H1 (cell line): Measurements from ENCODE around the gene DNAJB5. TPM values are rescaled to one million over a fixed set of nuclear protein-coding genes. Genes with fewer than 3 reads are reported as not detected.

Source experiments
- CHD2 ChIP-seq: IDR thresholded peaks from 2 replicates; pipeline ENCODE4 v1.6.1; 2012; ENCODE audit warnings: low read length, improper control_type of control experiment
- HDAC2 ChIP-seq, 2 experiments: fragments of 300-600 bp in 1 of 2; sonication (generic) in 1 of 2; IDR thresholded peaks; 2 replicates each; pipeline ENCODE4 v1.6.1; 2011 to 2012; ENCODE audit warnings: low read depth in 2 of 2, low read length in 2 of 2, mild to moderate bottlenecking in 2 of 2, moderate library complexity in 2 of 2, borderline replicate concordance in 1 of 2, inconsistent platforms in 1 of 2
- JUND ChIP-seq: IDR thresholded peaks from 2 replicates; pipeline ENCODE4 v1.6.1; 2011; ENCODE audit warnings: mild to moderate bottlenecking, improper control_type of control experiment, low read length
- KDM4A ChIP-seq: IDR thresholded peaks from one replicate; pipeline ENCODE4 v1.7.1; 2012; ENCODE audit warnings: low read depth, mild to moderate bottlenecking, moderate library complexity, low read length, inconsistent platforms; ENCODE audit not compliant: severe bottlenecking
- POLR2AphosphoS5 ChIP-seq: IDR thresholded peaks from 2 replicates; pipeline ENCODE4 v1.6.1; 2011; ENCODE audit warnings: low read depth, low read length
- RAD21 ChIP-seq, 2 experiments: IDR thresholded peaks in 1 of 2; conservative IDR thresholded peaks in 1 of 2; 2 replicates each; pipeline ENCODE4 v1.6.1; 2011; ENCODE audit warnings: low read depth in 2 of 2, low read length in 2 of 2, improper control_type of control experiment in 1 of 2, inconsistent platforms in 1 of 2, mild to moderate bottlenecking in 1 of 2, moderate library complexity in 1 of 2
- RFX5 ChIP-seq: IDR thresholded peaks from 2 replicates; pipeline ENCODE4 v1.6.1; 2011; ENCODE audit warnings: low read depth, low read length, improper control_type of control experiment, borderline replicate concordance
- SUZ12 ChIP-seq: fragments of 200-600 bp; sonication (generic); IDR thresholded peaks from 2 replicates; pipeline ENCODE4 v1.6.1; 2012; ENCODE audit warnings: mild to moderate bottlenecking, inconsistent platforms, low read length, moderate library complexity, mixed read lengths
- polyA plus RNA-seq, 7 experiments: library from polyadenylated mRNA; depleted of rRNA in 3 of 7; stranded (reverse) in 5 of 7; unstranded in 2 of 7; fragments of >200 nt in 5 of 7; fragments of 200-250 nt in 2 of 7; gene quantifications; 1 replicate in 5 of 7; 2 replicates in 1 of 7; 4 replicates in 1 of 7; pipeline versions ENCODE4 v1.2.1 to v1.2.3, GENCODE V29; 2011 to 2013; ENCODE audit warnings: missing spikeins in 2 of 7, mixed read lengths in 2 of 7
- total RNA-seq: library from RNA; stranded (reverse); fragmentation: NEBNext Ultra II Directional; extraction: Animal tissue kit (Norgen Biotek cat#: 25700); gene quantifications from 2 replicates; pipeline ENCODE4 v1.2.1, GENCODE V29; 2021
- TF ChIP-seq, protein P1 (sequence below), 3 experiments: IDR thresholded peaks; 1 replicate in 2 of 3; 2 replicates in 1 of 3; pipeline versions ENCODE4 v1.5.1 to v1.6.1; 2011; ENCODE audit warnings: low read length in 3 of 3, mild to moderate bottlenecking in 3 of 3, inconsistent platforms in 2 of 3, low read depth in 1 of 3, moderate library complexity in 1 of 3; ENCODE audit not compliant: insufficient read depth in 1 of 3; ENCODE audit errors: control extremely low read depth in 1 of 3

DNAJB5 gene
- total and polyA plus RNA-seq, 2 of the 8 experiments (the other 6 are each of a cell fraction or from before 2014, with no cell fraction given): 25.0 to 34.1 TPM

DNA sequence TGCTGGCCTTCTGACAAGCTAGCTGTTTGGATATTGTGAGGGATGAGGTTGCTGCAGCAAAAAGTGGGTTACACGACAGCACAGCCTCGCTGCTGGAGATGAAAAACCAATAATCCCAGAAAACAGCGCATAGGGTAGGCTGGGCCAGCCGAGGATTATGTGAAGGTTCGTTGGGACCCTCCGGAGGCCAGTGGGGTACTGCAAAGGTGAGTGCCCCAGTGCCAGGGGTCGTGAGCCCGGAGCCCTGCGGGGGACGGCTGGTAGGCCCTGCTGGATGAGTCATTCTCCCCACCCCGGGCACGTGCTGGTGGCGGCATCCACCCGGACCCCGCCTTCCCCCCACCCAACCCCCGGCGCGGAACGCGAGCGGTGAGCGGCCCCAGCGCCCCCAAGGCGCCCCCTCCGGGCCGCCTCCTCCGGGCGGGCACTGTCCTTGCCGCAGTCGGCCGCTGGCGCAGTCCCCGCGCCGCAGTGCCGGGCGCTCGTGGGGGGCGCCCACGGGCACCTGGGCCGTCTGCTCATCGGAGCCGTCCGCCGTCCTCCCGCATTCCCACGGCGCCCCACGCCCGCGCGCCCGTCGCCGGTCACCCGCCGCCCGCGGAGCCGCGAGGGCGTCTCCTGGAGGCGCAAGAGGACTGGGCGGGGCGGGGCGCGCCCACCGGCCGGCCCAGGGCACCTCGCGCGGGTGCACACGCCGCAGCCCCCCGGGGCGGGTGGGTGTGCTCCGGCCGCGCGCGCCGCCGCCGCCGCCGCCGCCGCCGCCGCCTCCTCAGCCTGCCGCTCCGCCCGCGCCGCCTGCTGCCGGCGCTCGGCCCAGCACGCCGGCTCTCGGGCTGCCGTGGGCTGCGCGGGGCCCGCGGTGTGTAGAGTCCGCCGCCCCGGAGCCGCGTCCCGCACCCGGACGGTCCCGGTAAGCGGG, 31.8 kb upstream of the DNAJB5 start, which contains the start of gene PHF24 (continued):
- TF ChIP-seq HDAC2 (IDR thresholded peaks at IDR 0.05; ENCODE audit: borderline replicate concordance in 1 of 2, low read depth in 2 of 2, low read length in 2 of 2): no peak
- no peak for TF ChIP-seq CHD2
- TF ChIP-seq RFX5: no peak
- peak; percentile 77 for TF ChIP-seq JUND
- no peak for TF ChIP-seq SUZ12
- no peak for TF ChIP-seq POLR2AphosphoS5
- peak; percentile 48 for TF ChIP-seq KDM4A
- peak in 1 of 2 experiments; percentile 22; a peak in 1 of 4 replicates for TF ChIP-seq RAD21 (IDR thresholded peaks at IDR 0.05 in 1 of 2, conservative IDR thresholded peaks at IDR 0.05 in 1 of 2; ENCODE audit: low read depth in 2 of 2, low read length in 2 of 2)
- TF ChIP-seq, protein P1, sequence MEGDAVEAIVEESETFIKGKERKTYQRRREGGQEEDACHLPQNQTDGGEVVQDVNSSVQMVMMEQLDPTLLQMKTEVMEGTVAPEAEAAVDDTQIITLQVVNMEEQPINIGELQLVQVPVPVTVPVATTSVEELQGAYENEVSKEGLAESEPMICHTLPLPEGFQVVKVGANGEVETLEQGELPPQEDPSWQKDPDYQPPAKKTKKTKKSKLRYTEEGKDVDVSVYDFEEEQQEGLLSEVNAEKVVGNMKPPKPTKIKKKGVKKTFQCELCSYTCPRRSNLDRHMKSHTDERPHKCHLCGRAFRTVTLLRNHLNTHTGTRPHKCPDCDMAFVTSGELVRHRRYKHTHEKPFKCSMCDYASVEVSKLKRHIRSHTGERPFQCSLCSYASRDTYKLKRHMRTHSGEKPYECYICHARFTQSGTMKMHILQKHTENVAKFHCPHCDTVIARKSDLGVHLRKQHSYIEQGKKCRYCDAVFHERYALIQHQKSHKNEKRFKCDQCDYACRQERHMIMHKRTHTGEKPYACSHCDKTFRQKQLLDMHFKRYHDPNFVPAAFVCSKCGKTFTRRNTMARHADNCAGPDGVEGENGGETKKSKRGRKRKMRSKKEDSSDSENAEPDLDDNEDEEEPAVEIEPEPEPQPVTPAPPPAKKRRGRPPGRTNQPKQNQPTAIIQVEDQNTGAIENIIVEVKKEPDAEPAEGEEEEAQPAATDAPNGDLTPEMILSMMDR (IDR thresholded peaks at IDR 0.05; ENCODE audit: control extremely low read depth in 1 of 3, insufficient read depth in 1 of 3, low read depth in 1 of 3, low read length in 3 of 3): peak in 2 of 3 experiments; percentile 6 to 10; a peak in 2 of 4 replicates
